OCI-LY7 (cell line): ENCODE data around the gene EVC. TPM values are rescaled to one million over a fixed set of nuclear protein-coding genes. Genes with fewer than 3 reads are reported as not detected.

Experiments used
- BruUV-seq: library from RNA; stranded (reverse); fragments of 400-500 nt; replicated peaks from 2 replicates; lab custom pipeline; 2021; lab: Mats Ljungman, UMichigan
- CTCF ChIA-PET: fragments of 300-600 bp; sonication (Branson Sonifier 250); formaldehyde crosslinking; loops from one replicate; lab custom pipeline; 2022; ENCODE audit warnings: antibody characterized with exemption; ENCODE audit not compliant: unreplicated experiment; lab: Charles Lee
- POLR2A ChIA-PET: fragments of 300-600 bp; sonication (Branson Sonifier 250); formaldehyde crosslinking; loops from one replicate; lab custom pipeline; 2022; ENCODE audit warnings: antibody characterized with exemption; lab: Charles Lee
- DNase-seq: peaks from one replicate; pipeline ENCODE4 v3.0.0-alpha.2; 2015; ENCODE audit warnings: low spot score
- H2AFZ ChIP-seq: fragments of 200-600 bp; sonication (generic), shearing (Covaris generic); 2 replicates; pipeline ENCODE4 v1.6.1; 2014; ENCODE audit warnings: mild to moderate bottlenecking, antibody characterized with exemption, low read length, moderate library complexity
- H3K27ac ChIP-seq: fragments of 200-600 bp; sonication (generic); 2 replicates; pipeline ENCODE4 v1.5.1; 2014; ENCODE audit warnings: mixed run types, low read depth, mild to moderate bottlenecking, moderate library complexity, low read length, inconsistent platforms; ENCODE audit not compliant: poor library complexity, severe bottlenecking
- H3K36me3 ChIP-seq: fragments of 200-600 bp; sonication (generic); 2 replicates; pipeline ENCODE4 v1.6.1; 2014; ENCODE audit warnings: mild to moderate bottlenecking, antibody characterized with exemption, low read length, moderate library complexity, mixed read lengths; ENCODE audit not compliant: insufficient read depth
- H3K4me1 ChIP-seq: fragments of 200-600 bp; sonication (generic); 2 replicates; pipeline ENCODE4 v1.5.1; 2014; ENCODE audit warnings: mild to moderate bottlenecking, low read length; ENCODE audit not compliant: insufficient read depth, poor library complexity, severe bottlenecking
- H3K4me2 ChIP-seq: fragments of 200-600 bp; sonication (generic); 2 replicates; pipeline ENCODE4 v1.6.1; 2014; ENCODE audit warnings: mild to moderate bottlenecking, low read length
- H3K4me3 ChIP-seq: fragments of 200-600 bp; sonication (generic); 2 replicates; pipeline ENCODE4 v1.5.1; 2014; ENCODE audit warnings: mild to moderate bottlenecking, low read depth, low read length; ENCODE audit not compliant: poor library complexity, severe bottlenecking
- H3K79me2 ChIP-seq: fragments of 200-600 bp; sonication (generic); 2 replicates; pipeline ENCODE4 v1.6.1; 2016; ENCODE audit warnings: low read depth, mild to moderate bottlenecking, low read length, moderate library complexity, mixed read lengths; ENCODE audit not compliant: insufficient read depth
- H3K9me2 ChIP-seq: fragments of 200-600 bp; sonication (generic); 2 replicates; pipeline ENCODE4 v1.6.1; 2016; ENCODE audit warnings: mild to moderate bottlenecking, low read length, mixed read lengths; ENCODE audit not compliant: insufficient read depth
- H3K9me3 ChIP-seq: fragments of 200-600 bp; sonication (generic); 2 replicates; pipeline ENCODE4 v1.6.1; 2014; ENCODE audit warnings: mild to moderate bottlenecking, mixed run types, low read length, mixed read lengths
- H4K20me1 ChIP-seq: fragments of 200-600 bp; sonication (generic); 2 replicates; pipeline ENCODE4 v1.6.1; 2014; ENCODE audit warnings: mild to moderate bottlenecking, antibody characterized with exemption, low read length, moderate library complexity, mixed read lengths; ENCODE audit not compliant: insufficient read depth
- EZH2phosphoT487 ChIP-seq: fragments of 200-600 bp; sonication (generic); IDR thresholded peaks from 2 replicates; pipeline ENCODE4 v1.6.1; 2018; ENCODE audit warnings: low read depth, borderline replicate concordance, mild to moderate bottlenecking, mixed run types, antibody characterized with exemption, low read length, moderate library complexity, mixed read lengths
- intact Hi-C: fragments of 100-400 bp; cut with micrococcal nuclease; formaldehyde crosslinking; loops from one replicate; pipeline ENCODE4 v1.10.0; 2022; ENCODE audit not compliant: unreplicated experiment
- total RNA-seq, 2 experiments: library from RNA; depleted of rRNA in 1 of 2; stranded (reverse); fragments of >200 nt in 1 of 2; shearing (Covaris generic) in 1 of 2; gene quantifications; 2 replicates each; pipeline ENCODE4 v1.2.3, GENCODE V29; 2014 to 2022
- TF ChIP-seq, protein P1 (sequence below): fragments of 200-600 bp; sonication (generic); conservative IDR thresholded peaks from 2 replicates; pipeline ENCODE4 v1.5.1; 2014; ENCODE audit warnings: mild to moderate bottlenecking, antibody characterized with exemption, low read length, moderate library complexity, mixed read lengths

Gene EVC
- total RNA-seq, 2 experiments from 2014 or later: not detected

DNA sequence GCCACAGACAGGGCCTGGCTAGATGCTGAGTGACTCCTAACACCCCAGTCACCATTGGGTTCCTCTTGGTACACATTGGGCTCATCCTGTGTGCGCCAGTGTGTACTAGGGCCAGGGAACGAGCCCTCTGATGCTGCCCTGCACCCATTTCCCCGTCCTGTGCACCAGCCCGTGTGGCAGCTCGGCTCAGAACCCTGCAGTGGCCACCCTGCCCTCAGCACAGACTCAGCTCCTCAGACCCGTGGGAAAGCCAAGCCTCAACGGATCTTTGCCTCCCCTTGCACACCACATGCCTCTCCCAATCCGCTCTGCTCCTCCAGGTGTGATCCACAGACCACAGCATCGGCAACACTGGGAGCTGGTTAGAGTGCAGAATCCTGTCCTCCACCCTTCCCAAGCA lies 38.6 kb downstream of the EVC start:
- intact Hi-C loops: no loop called here
- POLR2A ChIA-PET: interaction anchor here (0.7 kb wide), 1 partner anchor 191 kb away, joined by 5 read pairs; no protein-coding TSS in a partner anchor

DNA sequence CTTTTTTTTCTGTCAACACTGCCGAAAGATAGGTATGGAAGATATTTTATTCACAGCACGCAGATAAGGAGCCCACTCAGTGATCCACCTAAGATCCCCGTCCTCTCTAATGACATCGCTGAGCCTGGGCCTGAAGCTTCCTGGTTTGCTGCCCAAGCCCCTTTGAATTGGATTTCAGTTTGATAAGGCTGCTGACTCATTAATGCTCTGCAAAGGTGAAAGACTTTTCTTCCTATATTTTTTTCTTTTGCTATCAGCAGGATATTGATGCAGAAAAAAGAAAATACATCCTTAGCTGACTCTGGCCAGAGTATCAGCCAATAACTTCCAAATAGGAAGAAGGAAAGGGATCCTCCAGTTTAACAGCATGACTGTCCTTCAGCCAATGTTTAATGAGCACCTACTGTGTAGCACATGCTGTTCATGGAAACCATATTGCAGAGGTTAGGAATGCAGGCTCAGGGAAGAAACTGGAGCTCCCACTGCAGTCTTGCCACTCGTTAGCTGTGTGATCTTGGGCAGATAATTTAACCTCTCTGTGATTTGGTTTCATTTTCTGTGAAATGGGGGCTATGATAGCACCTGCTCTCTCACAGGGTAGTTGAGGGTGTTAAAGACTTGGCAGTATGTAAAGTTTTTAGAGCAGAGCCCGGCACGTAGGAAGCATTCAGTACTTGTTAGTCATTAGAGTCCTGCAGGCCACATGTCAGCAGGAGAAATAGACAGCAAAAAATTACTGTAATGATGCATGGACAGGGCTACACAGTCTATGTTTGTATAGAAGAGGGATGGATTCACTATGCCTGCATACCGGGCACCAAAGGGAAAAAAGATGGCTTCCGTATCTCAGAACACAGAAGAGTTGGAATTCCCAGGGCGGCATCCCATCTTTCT lies 39.3 kb downstream of the EVC start:
- no peak for DNase-seq
- intact Hi-C loops: no loop called here
- no peaks in the 10 kb centered on the region for H3K79me2 ChIP-seq
- TF ChIP-seq EZH2phosphoT487: no peak
- TF ChIP-seq, protein P1, sequence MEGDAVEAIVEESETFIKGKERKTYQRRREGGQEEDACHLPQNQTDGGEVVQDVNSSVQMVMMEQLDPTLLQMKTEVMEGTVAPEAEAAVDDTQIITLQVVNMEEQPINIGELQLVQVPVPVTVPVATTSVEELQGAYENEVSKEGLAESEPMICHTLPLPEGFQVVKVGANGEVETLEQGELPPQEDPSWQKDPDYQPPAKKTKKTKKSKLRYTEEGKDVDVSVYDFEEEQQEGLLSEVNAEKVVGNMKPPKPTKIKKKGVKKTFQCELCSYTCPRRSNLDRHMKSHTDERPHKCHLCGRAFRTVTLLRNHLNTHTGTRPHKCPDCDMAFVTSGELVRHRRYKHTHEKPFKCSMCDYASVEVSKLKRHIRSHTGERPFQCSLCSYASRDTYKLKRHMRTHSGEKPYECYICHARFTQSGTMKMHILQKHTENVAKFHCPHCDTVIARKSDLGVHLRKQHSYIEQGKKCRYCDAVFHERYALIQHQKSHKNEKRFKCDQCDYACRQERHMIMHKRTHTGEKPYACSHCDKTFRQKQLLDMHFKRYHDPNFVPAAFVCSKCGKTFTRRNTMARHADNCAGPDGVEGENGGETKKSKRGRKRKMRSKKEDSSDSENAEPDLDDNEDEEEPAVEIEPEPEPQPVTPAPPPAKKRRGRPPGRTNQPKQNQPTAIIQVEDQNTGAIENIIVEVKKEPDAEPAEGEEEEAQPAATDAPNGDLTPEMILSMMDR: no peak
- H4K20me1 ChIP-seq: no peaks in the 10 kb centered on the region
- CTCF ChIA-PET: no interaction called here
- H3K9me3 ChIP-seq: no peaks in the 10 kb centered on the region
- POLR2A ChIA-PET: no interaction called here
- no peak overlapping the region for H3K4me3 ChIP-seq
- no peaks in the 10 kb centered on the region for H3K36me3 ChIP-seq
- no peaks in the 10 kb centered on the region for H3K9me2 ChIP-seq
- no peak overlapping the region for H3K27ac ChIP-seq
- H3K4me1 ChIP-seq: no peaks in the 10 kb centered on the region
- BruUV-seq: no TSS peak
- no peak overlapping the region for H3K4me2 ChIP-seq
- H2AFZ ChIP-seq: no peak overlapping the region

More for the DNA sequence above, 38.6 kb downstream of the EVC start:
- no peak for DNase-seq
- Histone ChIP-seq H3K4me1 (no peaks in the 10 kb centered on the region), H3K4me3 (no peak overlapping the region), H2AFZ (no peak overlapping the region), H3K79me2 (no peaks in the 10 kb centered on the region), H4K20me1 (no peaks in the 10 kb centered on the region), H3K27ac (no peak overlapping the region), H3K9me2 (no peaks in the 10 kb centered on the region), H3K4me2 (no peak overlapping the region), H3K9me3 (no peaks in the 10 kb centered on the region), H3K36me3 (no peaks in the 10 kb centered on the region)
- TF ChIP-seq, protein P1: no peak
- no peak for TF ChIP-seq EZH2phosphoT487
- BruUV-seq: no TSS peak
- CTCF ChIA-PET: no interaction called here
